Stimulated activated CD8-positive, alpha-beta memory T cell treated with anti-CD3 and anti-CD28 coated beads, Interleukin-12 subunit alpha, Interleukin-12 subunit beta, amount 100 ng/mL, for 24 hours (primary cell): ENCODE data around the gene BEND7.
"Not testable (repeated sequence)": the region's sequence is repeated elsewhere in the genome, so short reads cannot be mapped to it uniquely, and the experiment has no call there.

ENCODE experiments used
- DNase-seq: peaks from one replicate; pipeline ENCODE4 v3.0.0-alpha.2; 2020; ENCODE audit errors: extremely low read depth

The BEND7 gene, protein sequence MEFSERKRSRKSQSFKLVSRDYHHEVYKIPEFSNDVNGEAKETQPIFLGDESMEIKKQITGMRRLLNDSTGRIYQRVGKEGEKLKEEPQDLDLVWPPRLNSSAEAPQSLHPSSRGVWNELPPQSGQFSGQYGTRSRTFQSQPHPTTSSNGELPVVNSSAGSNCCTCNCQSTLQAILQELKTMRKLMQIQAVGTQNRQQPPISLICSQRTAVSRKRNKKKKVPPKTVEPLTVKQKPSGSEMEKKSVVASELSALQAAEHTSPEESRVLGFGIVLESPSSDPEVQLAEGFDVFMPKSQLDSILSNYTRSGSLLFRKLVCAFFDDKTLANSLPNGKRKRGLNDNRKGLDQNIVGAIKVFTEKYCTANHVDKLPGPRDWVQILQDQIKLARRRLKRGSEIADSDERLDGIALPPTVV

GRCh38 chr10:13528875-13529713 lies at the start of gene BEND7:
Gene BEND7, minus strand, starts transcription at chr10:13529014. Its CDS starts 481 bp downstream, at chr10:13528533.
- DNase-seq, result no peak

- DNase-seq, result no peak
Measured at GRCh38 chr10:13573960-13574359, 45.1 kb upstream of the BEND7 start.

DNA sequence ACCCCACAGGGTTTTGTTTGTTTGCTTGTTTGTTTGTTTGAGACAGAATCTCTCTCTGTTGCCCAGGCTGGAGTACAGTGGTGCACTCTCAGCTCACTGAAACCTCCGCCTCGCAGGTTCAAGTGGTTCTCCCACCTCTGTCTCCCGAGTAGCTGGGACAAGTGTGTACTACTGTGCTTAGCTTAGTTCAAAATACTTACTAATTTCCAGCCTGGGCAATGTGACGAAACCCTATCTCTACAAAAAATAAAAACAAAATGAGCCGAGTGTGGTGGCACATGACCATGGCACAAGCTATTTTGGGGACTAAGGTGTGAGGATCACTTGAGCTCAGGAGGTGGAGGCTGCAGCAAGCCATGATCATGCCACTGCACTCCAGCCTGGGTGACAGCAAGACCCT lies 42.7 kb upstream of the BEND7 start:
- no peak for DNase-seq

DNA sequence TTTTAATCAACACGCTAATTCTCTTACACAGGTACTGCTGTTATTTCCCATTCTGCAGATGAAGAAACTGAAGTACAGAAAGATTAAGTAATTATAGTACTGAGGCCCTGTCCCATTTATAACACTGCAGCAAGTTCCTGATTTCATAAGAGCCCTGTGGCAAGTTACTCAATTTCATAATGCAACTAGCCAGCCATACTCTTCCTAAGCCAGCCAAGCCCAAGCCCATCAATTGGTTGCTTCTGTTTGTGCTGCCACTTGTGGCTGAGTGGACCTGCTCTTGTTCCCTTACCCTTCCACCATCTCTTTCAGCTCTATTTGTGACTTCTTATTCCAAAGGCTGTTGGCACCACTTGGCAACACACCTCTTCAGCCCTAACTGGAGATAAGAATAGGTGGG lies 38.2 kb upstream of the BEND7 start:
- DNase-seq, result no peak

DNA sequence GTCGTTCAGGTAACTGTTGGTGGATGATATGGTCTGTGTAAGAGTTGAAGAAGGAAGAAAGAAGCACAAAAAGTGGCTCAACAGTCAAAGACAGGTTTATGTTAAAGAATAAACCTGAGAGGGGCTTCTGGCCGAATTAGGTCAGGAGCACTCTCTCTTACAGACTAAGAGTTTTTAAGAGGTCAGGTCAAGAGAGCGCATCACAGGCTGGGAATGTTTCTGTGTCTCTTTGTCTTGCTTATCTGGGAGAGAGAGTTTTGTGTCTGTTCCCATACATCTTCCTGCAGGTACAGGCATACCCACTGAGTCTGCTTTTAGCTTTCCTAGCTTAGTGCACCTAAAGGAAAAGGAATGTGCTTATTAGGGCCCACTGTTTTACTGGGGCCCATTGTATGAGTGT lies 35.8 kb upstream of the BEND7 start:
- no peak for DNase-seq

DNA sequence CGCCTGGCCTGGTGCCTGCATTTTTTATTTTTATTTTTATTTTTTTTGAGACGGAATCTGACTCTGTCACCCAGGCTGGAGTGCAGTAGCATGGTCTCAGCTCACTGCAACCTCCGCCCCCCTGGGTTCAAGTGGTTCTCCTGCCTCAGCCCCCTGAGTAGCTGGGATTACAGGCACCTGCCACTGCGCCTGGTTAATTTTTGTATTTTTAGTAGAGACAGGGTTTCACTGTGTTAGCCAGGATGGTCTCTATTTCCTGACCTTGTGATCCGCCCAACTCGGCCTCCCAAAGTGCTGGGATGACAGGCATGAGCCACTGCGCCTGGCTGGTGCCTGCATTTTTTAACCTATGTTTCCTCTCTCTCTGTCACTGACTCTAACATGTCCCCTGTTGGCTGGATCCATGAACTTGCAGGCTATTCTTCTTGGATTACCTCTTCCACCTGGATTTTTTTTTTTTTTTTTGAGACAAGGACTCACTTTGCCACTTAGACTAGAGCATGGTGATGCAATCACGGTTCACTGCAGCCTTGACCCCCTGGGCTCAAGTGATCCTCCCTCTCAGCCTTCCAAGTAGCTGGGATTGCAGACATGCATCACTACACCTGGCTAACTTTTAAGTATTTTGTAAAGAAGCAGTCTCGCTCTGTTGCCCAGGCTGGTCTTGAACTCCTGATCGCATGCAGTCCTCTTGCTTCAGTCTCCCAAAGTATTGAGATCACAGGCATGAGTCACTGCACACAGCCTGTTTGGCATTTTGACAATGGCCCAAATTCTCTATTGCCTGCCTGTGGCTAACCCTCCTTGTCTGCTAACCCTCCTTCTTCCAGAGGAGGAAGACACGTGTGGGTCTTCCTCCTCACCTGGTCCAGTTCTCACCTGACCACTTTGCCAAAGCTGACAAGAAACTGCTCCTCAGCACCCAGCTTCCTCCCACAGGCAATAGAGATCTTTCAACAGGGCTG lies 34.9 kb upstream of the BEND7 start:
- DNase-seq, result no peak

DNA sequence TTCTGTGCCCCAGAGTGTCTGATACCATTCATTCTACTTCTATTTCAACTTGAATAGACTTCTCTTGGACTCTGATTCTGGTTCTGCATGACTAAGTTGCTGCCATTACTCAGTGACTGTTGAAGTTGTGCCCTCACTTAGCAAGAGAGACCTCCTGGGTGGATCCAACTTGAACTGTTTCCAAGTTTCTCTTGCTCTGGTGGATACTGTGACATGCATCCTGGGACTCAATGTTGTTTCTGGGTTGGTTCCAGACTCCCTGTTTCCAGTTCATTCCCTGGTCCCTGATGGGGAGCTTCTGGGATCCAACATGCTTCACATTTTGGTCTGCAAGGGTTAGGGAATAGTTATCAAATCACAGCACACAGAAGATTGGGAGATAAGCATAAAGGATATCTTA lies 31.8 kb upstream of the BEND7 start:
- no peak for DNase-seq

- DNase-seq, result no peak
Measured at GRCh38 chr10:13559124-13559700, 30.4 kb upstream of the BEND7 start.

DNA sequence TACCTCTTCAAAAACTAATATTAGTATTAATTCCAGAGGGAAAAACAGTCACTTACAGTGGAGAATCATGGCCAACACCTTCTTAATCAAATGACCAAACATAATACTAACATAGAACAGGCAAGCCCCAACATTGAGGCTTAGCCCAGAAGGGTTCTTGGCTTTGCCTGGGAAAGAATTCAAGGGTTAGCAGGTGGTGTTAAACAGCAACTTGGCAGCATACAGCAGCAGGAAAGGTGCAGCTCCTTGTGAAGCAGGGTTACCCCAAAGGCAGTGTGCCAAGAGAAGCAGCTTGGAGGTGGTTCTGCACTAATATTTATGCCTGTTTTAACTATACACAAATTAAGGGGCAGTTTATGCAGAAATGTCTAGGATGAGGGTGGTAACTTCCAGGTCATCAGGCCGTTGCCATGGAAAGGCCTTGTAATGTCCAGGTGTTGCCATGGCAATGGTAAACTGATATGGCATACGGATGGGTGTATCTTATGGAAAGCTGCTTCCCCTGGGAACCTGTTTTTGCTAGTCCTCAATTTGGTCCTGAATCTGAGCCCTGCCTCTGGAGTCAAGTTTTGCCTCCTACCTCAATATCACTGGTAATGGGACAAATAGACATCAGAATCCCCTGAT lies 27.2 kb upstream of the BEND7 start:
- no peak for DNase-seq

- no peak for DNase-seq
Measured at GRCh38 chr10:13550802-13551201, 22.0 kb upstream of the BEND7 start.

DNA sequence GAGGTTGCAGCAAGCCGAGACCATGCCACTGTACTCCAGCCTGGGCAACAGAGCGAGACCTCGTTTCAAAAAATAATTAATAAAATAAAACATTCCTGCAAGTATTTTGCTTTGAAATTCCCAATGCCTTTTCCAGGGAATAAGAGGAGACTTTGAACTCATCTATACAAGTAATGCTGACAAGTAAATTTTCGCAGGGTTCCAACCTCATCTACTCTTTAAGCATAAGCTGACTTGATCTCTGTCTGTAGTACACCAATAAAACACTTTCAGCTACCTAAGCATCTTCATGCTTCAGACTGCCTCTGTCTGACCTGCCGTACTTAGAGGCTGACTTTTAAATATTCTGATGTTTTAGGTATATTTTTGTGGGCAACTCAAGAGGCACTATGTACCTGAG lies 13.7 kb upstream of the BEND7 start:
- no peak for DNase-seq

- DNase-seq, result not testable (repeated sequence)
Measured at GRCh38 chr10:13537985-13538384, 9.2 kb upstream of the BEND7 start.

DNA sequence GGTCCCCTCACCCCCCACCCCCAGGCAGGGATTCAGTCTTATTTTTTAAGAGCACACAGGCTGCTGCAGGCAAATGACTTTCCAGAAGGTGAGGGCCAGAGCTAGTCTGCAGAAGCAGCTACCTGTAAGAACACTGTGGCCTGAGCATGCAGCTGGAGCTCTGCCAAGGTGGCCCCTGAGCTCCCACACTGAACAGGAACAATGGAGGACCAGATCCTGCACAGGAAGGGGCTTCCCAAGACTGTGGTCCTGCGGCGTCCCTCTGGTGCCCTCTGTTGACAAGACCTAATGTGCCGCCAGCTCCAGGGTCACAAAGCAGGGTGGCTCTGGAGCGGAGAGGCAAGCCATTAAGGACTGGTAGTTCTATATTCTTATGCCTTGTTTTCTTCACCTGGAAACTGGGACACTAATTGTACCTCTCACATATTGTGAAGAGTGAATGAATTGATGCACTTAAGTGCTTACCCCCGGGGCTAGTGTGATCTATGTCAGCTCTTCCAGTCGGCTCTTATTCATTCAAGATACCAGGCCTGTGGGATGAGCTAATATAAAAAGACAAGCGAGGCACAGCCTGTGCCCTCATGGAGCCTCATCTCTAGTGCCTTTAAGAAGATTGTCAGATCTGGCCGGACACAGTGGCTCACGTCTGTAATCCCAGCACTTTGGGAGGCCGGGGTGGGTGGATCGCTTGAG lies 8.0 kb upstream of the BEND7 start:
- DNase-seq, result no peak

DNA sequence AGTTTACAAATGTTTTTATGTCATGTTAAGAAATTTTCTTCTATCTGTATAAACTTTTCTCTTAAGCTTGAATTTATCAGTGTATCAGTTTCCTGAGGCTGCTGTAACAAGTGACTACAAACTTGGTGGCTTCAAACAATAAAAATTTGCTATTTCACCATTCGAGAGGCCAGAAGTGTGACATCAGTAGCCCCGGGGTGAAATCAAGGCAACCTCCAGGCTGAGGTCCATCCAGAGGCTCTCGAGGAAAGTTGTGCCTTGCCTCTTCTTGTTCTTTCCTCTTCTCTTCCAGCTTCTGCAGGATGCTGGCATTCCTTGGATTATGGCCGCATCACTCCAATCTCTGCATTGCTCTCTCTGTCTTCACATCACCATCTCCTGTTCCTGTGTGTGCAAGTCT lies 6.5 kb upstream of the BEND7 start:
- DNase-seq, result no peak

DNA sequence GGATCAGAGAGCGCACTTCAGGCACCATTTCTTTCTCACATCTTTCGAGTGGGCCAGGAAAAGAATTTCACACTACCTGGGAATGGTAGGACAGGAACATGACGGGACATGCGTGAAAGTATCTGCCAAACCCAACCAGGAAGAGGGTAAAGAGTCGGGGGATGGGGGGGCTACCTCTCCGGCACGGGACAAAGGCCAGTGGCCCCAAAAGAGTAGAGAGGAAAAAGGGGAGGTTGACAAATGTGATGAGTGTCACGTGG lies 830 bp upstream of the BEND7 start:
- no peak for DNase-seq

DNA sequence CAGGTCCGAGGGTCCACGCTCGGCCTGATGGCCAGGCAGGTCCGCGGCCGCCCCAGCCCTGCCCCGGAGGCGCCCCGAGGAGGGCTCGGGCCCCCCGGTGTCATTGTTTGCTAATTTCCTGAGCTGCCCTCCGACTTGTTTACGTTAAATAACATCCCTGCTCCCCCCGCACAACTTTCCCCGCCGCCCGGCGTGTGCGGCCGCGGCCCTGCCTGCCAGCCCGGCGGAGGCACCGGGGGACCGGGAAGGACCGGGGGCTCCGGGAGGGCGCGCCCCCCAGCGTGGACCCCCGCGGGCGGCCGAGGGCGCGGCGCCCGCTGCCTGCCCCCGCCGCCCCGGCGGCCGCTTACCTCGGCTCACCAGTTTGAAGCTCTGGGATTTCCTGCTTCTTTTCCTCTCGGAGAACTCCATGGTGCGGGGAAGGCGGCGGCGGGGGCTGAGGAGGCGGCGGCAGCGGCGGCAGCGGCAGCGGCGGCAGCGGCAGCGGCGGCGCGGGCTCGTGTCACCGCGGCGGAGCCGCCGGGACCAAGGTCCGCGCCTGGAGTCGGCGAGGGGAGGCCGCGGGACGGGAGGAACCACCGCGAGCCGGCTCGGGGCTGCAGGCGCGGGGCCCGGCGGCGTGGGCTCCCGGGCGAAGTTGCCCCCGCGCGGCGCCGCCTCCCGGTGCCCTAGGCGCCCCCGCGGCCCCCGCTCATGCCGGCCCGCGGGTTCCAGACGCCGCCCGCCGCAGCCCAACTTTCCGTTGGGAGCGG lies 515 bp downstream of the BEND7 start:
- no peak for DNase-seq

DNA sequence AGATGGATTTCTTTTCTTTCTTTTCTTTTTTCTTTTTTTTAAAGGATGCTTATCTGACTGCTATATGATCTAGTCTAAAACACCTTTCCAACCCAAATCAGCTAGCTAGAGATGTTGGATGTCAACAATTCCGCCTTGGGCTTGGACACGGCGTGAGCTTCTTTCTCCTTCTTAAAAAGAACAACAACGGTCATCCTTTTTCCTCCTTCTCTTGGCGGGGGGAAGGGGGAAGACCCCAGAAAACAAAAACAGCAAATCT lies 1.0 kb downstream of the BEND7 start:
- DNase-seq, result no peak

- no peak for DNase-seq
Measured at GRCh38 chr10:13526948-13527863, 1.6 kb downstream of the BEND7 start.

DNA sequence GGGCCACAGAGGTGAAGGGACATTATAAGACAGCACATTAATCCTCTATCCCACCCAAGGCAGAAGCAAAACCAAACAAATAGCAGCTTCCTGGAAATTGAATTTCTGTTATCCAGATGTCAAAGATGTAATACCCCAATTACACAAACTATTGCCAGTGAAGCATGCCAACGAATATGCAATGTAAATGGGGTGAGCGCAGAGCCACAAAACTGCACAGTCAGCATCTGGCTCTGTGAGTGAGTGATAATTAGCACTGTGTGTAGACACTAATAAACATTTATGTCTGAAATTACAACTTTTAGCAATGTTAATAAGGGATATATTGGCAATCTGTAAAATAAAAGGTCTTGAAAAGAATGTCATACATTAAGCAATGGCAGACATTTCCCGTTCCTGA lies 3.2 kb downstream of the BEND7 start:
- no peak for DNase-seq
